Activated naive CD8-positive, alpha-beta T cell treated with anti-CD3 and anti-CD28 coated beads, Interleukin-2, amount 10 ng/mL, durations not matched to agents 7 days and 5 days (primary cell): ENCODE results near the gene TPD52L3. TPM values are rescaled to one million over a fixed set of nuclear protein-coding genes. Genes with fewer than 3 reads are reported as not detected.

Experiments
- ATAC-seq: fragments of 150-1000 bp; cut with Tn5 transposase; one replicate; pipeline ENCODE4 v1.10.0; 2021; ENCODE audit warnings: low read depth, moderate library complexity
- POLR2A ChIA-PET: fragments of 350-600 bp; sonication (Branson Sonifier 250); formaldehyde crosslinking; loops from one replicate; lab custom pipeline; 2021; ENCODE audit warnings: antibody characterized with exemption; lab: Charles Lee
- DNase-seq: peaks from one replicate; pipeline ENCODE4 v3.0.0; 2021
- H3K27ac Mint-ChIP-seq: one replicate; pipeline ENCODE4 v1.8.0; 2022; ENCODE audit warnings: mild to moderate bottlenecking, mixed read lengths
- H3K27me3 Mint-ChIP-seq: one replicate; pipeline ENCODE4 v1.8.0; 2022; ENCODE audit warnings: mild to moderate bottlenecking, moderate library complexity, mixed read lengths
- H3K36me3 Mint-ChIP-seq: one replicate; pipeline ENCODE4 v1.8.0; 2021; ENCODE audit warnings: mild to moderate bottlenecking, mixed read lengths
- H3K4me1 Mint-ChIP-seq: one replicate; pipeline ENCODE4 v1.8.0; 2021; ENCODE audit warnings: mixed read lengths
- H3K4me3 Mint-ChIP-seq: one replicate; pipeline ENCODE4 v1.8.0; 2022; ENCODE audit warnings: mild to moderate bottlenecking, moderate library complexity, mixed read lengths
- H3K9me3 Mint-ChIP-seq: one replicate; pipeline ENCODE4 v1.8.0; 2021; ENCODE audit warnings: mixed read lengths
- total RNA-seq, 2 experiments: library from RNA; stranded (reverse); gene quantifications; one replicate each; pipeline ENCODE4 v1.2.3, GENCODE V29; 2021

Gene TPD52L3
- total RNA-seq, 2 experiments from 2014 or later, result not detected

DNA sequence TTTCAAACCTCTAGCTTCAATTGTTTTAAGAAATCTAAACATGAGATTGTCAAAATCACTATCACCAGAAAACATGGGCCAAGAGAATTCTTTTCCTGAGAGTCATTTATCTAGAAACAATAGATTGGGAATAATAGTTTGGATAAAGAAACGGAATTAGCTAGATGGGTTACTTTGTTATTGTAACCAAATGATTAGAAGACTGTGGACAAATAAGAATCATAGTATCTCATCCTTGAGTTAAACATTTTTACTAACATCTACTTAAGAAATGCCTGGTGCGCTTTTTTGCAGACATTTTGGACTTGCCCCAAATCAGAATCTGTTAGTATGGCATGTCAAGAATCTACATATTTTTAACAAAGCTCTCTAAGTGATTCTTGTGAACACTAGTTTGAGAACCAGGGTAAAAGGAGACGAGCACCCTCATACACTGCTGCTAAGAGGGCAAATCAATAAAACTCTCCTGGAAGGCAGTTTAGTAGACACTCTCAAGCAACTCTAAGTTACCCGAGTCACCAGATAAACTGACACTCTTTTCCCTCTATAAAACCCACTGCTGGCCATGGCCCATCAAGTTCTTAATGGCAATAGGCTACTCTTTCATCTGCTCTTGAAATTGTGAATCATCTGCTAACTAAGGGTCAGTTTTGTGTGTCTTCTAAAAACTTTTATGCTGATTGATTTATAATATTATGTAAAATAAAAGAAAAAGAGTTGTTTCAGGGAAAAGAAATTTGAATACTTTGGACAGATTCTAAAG lies 39.1 kb downstream of the TPD52L3 start:
- DNase-seq (no peak), ATAC-seq (no peak)
- no peak overlapping the region for H3K4me3 Mint-ChIP-seq
- H3K4me1 Mint-ChIP-seq, result no peaks in the 10 kb centered on the region
- H3K27ac Mint-ChIP-seq, result no peak overlapping the region
- H3K27me3 Mint-ChIP-seq, result no peaks in the 10 kb centered on the region
- peaks cover 5% of the 10 kb centered on the region for H3K9me3 Mint-ChIP-seq
- H3K36me3 Mint-ChIP-seq, result no peaks in the 10 kb centered on the region
- POLR2A ChIA-PET, result no interaction called here

DNA sequence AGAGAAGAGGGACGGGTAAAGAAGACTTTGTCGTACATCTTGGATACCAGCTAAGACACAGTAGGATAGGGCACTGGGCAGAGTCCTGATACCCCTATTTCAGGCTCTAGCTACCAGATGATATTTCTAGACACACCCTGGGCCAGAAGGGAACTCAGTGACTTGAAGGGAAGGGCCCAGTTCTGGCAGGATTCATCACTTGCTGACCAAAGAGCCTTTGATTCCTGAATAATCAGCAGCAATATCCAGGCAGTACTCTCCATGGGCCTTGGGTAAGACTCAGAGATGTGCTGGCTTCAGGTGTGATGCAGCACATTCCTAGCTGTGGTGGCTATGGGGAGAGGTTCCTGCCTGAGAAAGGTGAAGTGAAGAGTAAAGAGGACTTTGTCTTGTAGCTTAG lies 40.7 kb downstream of the TPD52L3 start:
- DNase-seq (no peak), ATAC-seq (no peak)
- Mint-ChIP-seq H3K36me3 (no peaks in the 10 kb centered on the region), H3K27me3 (no peaks in the 10 kb centered on the region), H3K4me1 (no peaks in the 10 kb centered on the region), H3K4me3 (no peak overlapping the region), H3K9me3 (peaks cover 8% of the 10 kb centered on the region), H3K27ac (no peak overlapping the region)
- POLR2A ChIA-PET, result interaction anchor here (1.7 kb wide), 1 partner anchor 45 kb away, joined by 4 read pairs; the partner anchor contains the start of gene UHRF2

Other genes starting within 250 kb of the TPD52L3 start
- gene IL33, start 112.6 kb upstream of the TPD52L3 start, total RNA-seq, result not detected
- gene UHRF2, start 84.8 kb downstream of the TPD52L3 start, total RNA-seq, result 10 to 100 TPM; 78.6 to 84.8 TPM